WTC11 (cell line): ENCODE measurements around the gene CTTNBP2. TPM values are rescaled to one million over a fixed set of nuclear protein-coding genes. Genes with fewer than 3 reads are reported as not detected.

Source experiments
- ATAC-seq: fragments of 200-7000 bp; cut with Tn5 transposase; 2 replicates; pipeline ENCODE4 v1.10.0; 2021; ENCODE audit warnings: mild to moderate bottlenecking, moderate library complexity
- CTCF ChIA-PET: fragments of 300-600 bp; sonication (Branson Sonifier 250); formaldehyde crosslinking; loops from one replicate; lab custom pipeline; 2021; ENCODE audit warnings: antibody characterized with exemption; lab: Charles Lee
- POLR2A ChIA-PET: fragments of 350-600 bp; sonication (Branson Sonifier 250); formaldehyde crosslinking; loops from one replicate; lab custom pipeline; 2021; ENCODE audit warnings: antibody characterized with exemption; lab: Charles Lee
- DNase-seq: peaks from one replicate; pipeline ENCODE4 v3.0.0; 2021; ENCODE audit warnings: low spot score
- H3K27ac Mint-ChIP-seq: 2 replicates; pipeline ENCODE4 v1.8.0; 2021; ENCODE audit warnings: mixed read lengths
- H3K27me3 Mint-ChIP-seq: 2 replicates; pipeline ENCODE4 v1.8.0; 2021; ENCODE audit warnings: low read depth, mild to moderate bottlenecking, moderate library complexity, mixed read lengths
- H3K36me3 Mint-ChIP-seq: 2 replicates; pipeline ENCODE4 v1.8.0; 2021; ENCODE audit warnings: mixed read lengths
- H3K4me1 Mint-ChIP-seq: 2 replicates; pipeline ENCODE4 v1.8.0; 2022; ENCODE audit warnings: mixed read lengths
- H3K4me3 Mint-ChIP-seq: 2 replicates; pipeline ENCODE4 v1.8.0; 2021; ENCODE audit warnings: mild to moderate bottlenecking, moderate library complexity, mixed read lengths
- H3K9me3 Mint-ChIP-seq: 2 replicates; pipeline ENCODE4 v1.8.0; 2021; ENCODE audit warnings: mixed read lengths
- CREB1 ChIP-seq: sonication (generic); formaldehyde crosslinking; IDR thresholded peaks from 2 replicates; pipeline ENCODE4 v1.8.0; 2023; ENCODE audit warnings: mild to moderate bottlenecking, missing genetic modification reagents
- ELF4 ChIP-seq: sonication (generic); formaldehyde crosslinking; IDR thresholded peaks from 2 replicates; pipeline ENCODE4 v1.8.1; 2022; ENCODE audit warnings: low read depth, mild to moderate bottlenecking, moderate library complexity, missing genetic modification reagents
- FOXJ3 ChIP-seq: sonication (generic); formaldehyde crosslinking; IDR thresholded peaks from 2 replicates; pipeline ENCODE4 v1.9.0; 2021; ENCODE audit warnings: missing genetic modification reagents, mild to moderate bottlenecking, borderline replicate concordance
- GABPB1 ChIP-seq: sonication (generic); formaldehyde crosslinking; IDR thresholded peaks from 2 replicates; pipeline ENCODE4 v1.8.1; 2023; ENCODE audit warnings: mild to moderate bottlenecking, missing genetic modification reagents
- GRHL2 ChIP-seq: fragments of 250-450 bp; sonication (Bioruptor Pico); IDR thresholded peaks from 2 replicates; pipeline ENCODE4 v1.8.0; 2022; ENCODE audit warnings: mild to moderate bottlenecking, moderate library complexity; ENCODE audit not compliant: insufficient replicate concordance, severe bottlenecking
- KAT7 ChIP-seq: sonication (generic); formaldehyde crosslinking; IDR thresholded peaks from 2 replicates; pipeline ENCODE4 v1.8.1; 2023; ENCODE audit warnings: missing genetic modification reagents, mild to moderate bottlenecking, borderline replicate concordance
- MYBL2 ChIP-seq: sonication (generic); formaldehyde crosslinking; IDR thresholded peaks from 2 replicates; pipeline ENCODE4 v1.8.1; 2023; ENCODE audit warnings: mild to moderate bottlenecking, moderate library complexity, missing genetic modification reagents
- OVOL2 ChIP-seq: fragments of 250-450 bp; sonication (Bioruptor Pico); IDR thresholded peaks from 2 replicates; pipeline ENCODE4 v1.9.0; 2021; ENCODE audit warnings: mild to moderate bottlenecking, borderline replicate concordance
- TCF7 ChIP-seq: sonication (generic); formaldehyde crosslinking; IDR thresholded peaks from 2 replicates; pipeline ENCODE4 v1.8.0; 2022; ENCODE audit warnings: mild to moderate bottlenecking, low read depth, missing genetic modification reagents, moderate library complexity
- ZNF317 ChIP-seq: sonication (generic); formaldehyde crosslinking; IDR thresholded peaks from 2 replicates; pipeline ENCODE4 v1.8.1; 2023; ENCODE audit warnings: low read depth, mild to moderate bottlenecking, moderate library complexity, missing genetic modification reagents, borderline replicate concordance
- total RNA-seq: library from RNA; stranded (reverse); gene quantifications from 3 replicates; pipeline ENCODE4 v1.2.3, GENCODE V29; 2021
- TF ChIP-seq, protein P1 (sequence below): fragments of 200-600 bp; IDR thresholded peaks from 2 replicates; pipeline ENCODE4 v1.8.0; 2022; ENCODE audit warnings: antibody characterized with exemption
- TF ChIP-seq, protein P2 (sequence below): sonication (generic); formaldehyde crosslinking; IDR thresholded peaks from 2 replicates; pipeline ENCODE4 v1.8.1; 2023; ENCODE audit warnings: mild to moderate bottlenecking, missing genetic modification reagents, moderate library complexity
- TF ChIP-seq, protein P3 (sequence below): sonication (generic); formaldehyde crosslinking; IDR thresholded peaks from 2 replicates; pipeline ENCODE4 v1.8.1; 2023; ENCODE audit warnings: mild to moderate bottlenecking, moderate library complexity, missing genetic modification reagents
- TF ChIP-seq, protein P4 (sequence below): sonication (generic); formaldehyde crosslinking; IDR thresholded peaks from 2 replicates; pipeline ENCODE4 v1.8.1; 2023; ENCODE audit warnings: mild to moderate bottlenecking, missing genetic modification reagents, moderate library complexity
- TF ChIP-seq, protein P5 (sequence below): sonication (generic); formaldehyde crosslinking; IDR thresholded peaks from 2 replicates; pipeline ENCODE4 v1.8.1; 2022; ENCODE audit warnings: mild to moderate bottlenecking, missing genetic modification reagents, moderate library complexity, borderline replicate concordance
- TF ChIP-seq, protein P6 (sequence below): sonication (generic); formaldehyde crosslinking; IDR thresholded peaks from 2 replicates; pipeline ENCODE4 v1.8.1; 2022; ENCODE audit warnings: missing genetic modification reagents, borderline replicate concordance
- TF ChIP-seq, protein P7 (sequence below): sonication (generic); formaldehyde crosslinking; IDR thresholded peaks from 2 replicates; pipeline ENCODE4 v1.8.1; 2022; ENCODE audit warnings: low read depth, mild to moderate bottlenecking, moderate library complexity, missing genetic modification reagents, borderline replicate concordance
- TF ChIP-seq, protein P8 (sequence below): sonication (generic); formaldehyde crosslinking; IDR thresholded peaks from 2 replicates; pipeline ENCODE4 v1.8.0; 2022; ENCODE audit warnings: mild to moderate bottlenecking, missing genetic modification reagents

The CTTNBP2 gene
- total RNA-seq, 1 experiment from 2014 or later, result 22.1 TPM

DNA sequence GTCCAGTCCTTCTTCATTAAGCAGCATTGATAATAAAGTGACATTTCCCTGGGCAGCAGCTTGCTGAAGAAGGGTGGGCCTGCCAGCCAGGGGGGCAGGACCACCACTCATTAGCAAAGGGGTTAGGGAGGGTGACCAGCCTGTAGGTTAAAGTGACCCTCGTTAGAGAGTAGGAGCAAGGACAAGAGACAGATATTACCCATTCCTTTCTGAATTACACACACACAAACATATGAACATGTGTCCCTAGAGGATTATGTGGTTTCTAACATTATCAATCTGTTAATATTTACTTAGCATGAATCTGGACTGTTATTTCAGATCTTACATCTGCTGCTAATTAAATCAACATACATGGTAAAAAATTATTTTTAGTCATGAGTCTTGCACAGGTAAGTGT lies 88.9 kb downstream of the CTTNBP2 start:
- peaks cover 8% of the 10 kb centered on the region for H3K36me3 Mint-ChIP-seq
- ATAC-seq, result no peak
- DNase-seq, result no peak
- H3K4me1 Mint-ChIP-seq, result peaks cover 13% of the 10 kb centered on the region
- no peak overlapping the region for H3K4me3 Mint-ChIP-seq
- TF ChIP-seq TCF7 (CRISPR knock-in tag), result no peak
- POLR2A ChIA-PET, result no interaction called here
- no peaks in the 10 kb centered on the region for H3K9me3 Mint-ChIP-seq
- H3K27ac Mint-ChIP-seq, result no peak overlapping the region
- H3K27me3 Mint-ChIP-seq, result no peaks in the 10 kb centered on the region
- CTCF ChIA-PET, result no interaction called here

DNA sequence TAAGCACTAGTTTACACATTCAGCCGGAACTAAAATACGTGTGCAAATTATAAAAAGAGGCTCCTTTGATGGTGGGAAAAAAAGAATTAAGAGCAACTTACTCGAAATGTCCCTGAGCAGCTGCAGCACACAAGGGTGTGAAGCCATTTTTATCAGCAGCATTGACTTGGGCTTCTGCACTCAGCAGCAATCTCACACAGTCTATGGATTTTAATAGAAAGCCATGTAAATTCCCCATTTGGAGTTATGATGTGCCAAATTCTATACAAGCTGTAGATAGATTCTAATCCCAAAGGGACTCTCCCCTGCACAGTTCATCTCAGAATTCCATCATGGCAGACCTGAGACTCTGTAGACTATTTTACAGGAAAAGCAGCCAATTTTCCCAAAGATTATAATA lies 90.5 kb downstream of the CTTNBP2 start:
- H3K36me3 Mint-ChIP-seq, result peaks cover 8% of the 10 kb centered on the region
- H3K4me3 Mint-ChIP-seq, result no peak overlapping the region
- no peaks in the 10 kb centered on the region for H3K9me3 Mint-ChIP-seq
- peaks cover 13% of the 10 kb centered on the region for H3K4me1 Mint-ChIP-seq
- DNase-seq (no peak), ATAC-seq (no peak)
- no peak overlapping the region; the same call in 1 of the 2 replicates for H3K27ac Mint-ChIP-seq
- POLR2A ChIA-PET, result no interaction called here
- no peaks in the 10 kb centered on the region for H3K27me3 Mint-ChIP-seq
- CTCF ChIA-PET, result interaction anchor here (1.5 kb wide), 1 partner anchor 25 kb away, joined by 3 read pairs; no protein-coding TSS in a partner anchor
- TF ChIP-seq, protein P1, sequence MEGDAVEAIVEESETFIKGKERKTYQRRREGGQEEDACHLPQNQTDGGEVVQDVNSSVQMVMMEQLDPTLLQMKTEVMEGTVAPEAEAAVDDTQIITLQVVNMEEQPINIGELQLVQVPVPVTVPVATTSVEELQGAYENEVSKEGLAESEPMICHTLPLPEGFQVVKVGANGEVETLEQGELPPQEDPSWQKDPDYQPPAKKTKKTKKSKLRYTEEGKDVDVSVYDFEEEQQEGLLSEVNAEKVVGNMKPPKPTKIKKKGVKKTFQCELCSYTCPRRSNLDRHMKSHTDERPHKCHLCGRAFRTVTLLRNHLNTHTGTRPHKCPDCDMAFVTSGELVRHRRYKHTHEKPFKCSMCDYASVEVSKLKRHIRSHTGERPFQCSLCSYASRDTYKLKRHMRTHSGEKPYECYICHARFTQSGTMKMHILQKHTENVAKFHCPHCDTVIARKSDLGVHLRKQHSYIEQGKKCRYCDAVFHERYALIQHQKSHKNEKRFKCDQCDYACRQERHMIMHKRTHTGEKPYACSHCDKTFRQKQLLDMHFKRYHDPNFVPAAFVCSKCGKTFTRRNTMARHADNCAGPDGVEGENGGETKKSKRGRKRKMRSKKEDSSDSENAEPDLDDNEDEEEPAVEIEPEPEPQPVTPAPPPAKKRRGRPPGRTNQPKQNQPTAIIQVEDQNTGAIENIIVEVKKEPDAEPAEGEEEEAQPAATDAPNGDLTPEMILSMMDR, result no peak
- TF ChIP-seq, protein P2, sequence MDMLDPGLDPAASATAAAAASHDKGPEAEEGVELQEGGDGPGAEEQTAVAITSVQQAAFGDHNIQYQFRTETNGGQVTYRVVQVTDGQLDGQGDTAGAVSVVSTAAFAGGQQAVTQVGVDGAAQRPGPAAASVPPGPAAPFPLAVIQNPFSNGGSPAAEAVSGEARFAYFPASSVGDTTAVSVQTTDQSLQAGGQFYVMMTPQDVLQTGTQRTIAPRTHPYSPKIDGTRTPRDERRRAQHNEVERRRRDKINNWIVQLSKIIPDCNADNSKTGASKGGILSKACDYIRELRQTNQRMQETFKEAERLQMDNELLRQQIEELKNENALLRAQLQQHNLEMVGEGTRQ (CRISPR knock-in tag), result no peak
- TF ChIP-seq FOXJ3 (CRISPR knock-in tag) (no peak), KAT7 (CRISPR knock-in tag) (no peak), MYBL2 (CRISPR knock-in tag) (no peak), ELF4 (CRISPR knock-in tag) (no peak), CREB1 (CRISPR knock-in tag) (no peak), GRHL2 (CRISPR knock-in tag) (no peak), ZNF317 (CRISPR knock-in tag) (no peak), GABPB1 (CRISPR knock-in tag) (no peak), OVOL2 (CRISPR knock-in tag) (no peak)
- TF ChIP-seq, protein P3, sequence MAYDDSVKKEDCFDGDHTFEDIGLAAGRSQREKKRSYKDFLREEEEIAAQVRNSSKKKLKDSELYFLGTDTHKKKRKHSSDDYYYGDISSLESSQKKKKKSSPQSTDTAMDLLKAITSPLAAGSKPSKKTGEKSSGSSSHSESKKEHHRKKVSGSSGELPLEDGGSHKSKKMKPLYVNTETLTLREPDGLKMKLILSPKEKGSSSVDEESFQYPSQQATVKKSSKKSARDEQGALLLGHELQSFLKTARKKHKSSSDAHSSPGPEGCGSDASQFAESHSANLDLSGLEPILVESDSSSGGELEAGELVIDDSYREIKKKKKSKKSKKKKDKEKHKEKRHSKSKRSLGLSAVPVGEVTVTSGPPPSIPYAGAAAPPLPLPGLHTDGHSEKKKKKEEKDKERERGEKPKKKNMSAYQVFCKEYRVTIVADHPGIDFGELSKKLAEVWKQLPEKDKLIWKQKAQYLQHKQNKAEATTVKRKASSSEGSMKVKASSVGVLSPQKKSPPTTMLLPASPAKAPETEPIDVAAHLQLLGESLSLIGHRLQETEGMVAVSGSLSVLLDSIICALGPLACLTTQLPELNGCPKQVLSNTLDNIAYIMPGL (CRISPR knock-in tag), result no peak
- TF ChIP-seq, protein P4, sequence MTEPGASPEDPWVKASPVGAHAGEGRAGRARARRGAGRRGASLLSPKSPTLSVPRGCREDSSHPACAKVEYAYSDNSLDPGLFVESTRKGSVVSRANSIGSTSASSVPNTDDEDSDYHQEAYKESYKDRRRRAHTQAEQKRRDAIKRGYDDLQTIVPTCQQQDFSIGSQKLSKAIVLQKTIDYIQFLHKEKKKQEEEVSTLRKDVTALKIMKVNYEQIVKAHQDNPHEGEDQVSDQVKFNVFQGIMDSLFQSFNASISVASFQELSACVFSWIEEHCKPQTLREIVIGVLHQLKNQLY (CRISPR knock-in tag), result no peak
- TF ChIP-seq, protein P5, sequence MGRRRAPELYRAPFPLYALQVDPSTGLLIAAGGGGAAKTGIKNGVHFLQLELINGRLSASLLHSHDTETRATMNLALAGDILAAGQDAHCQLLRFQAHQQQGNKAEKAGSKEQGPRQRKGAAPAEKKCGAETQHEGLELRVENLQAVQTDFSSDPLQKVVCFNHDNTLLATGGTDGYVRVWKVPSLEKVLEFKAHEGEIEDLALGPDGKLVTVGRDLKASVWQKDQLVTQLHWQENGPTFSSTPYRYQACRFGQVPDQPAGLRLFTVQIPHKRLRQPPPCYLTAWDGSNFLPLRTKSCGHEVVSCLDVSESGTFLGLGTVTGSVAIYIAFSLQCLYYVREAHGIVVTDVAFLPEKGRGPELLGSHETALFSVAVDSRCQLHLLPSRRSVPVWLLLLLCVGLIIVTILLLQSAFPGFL, result no peak
- TF ChIP-seq, protein P6, sequence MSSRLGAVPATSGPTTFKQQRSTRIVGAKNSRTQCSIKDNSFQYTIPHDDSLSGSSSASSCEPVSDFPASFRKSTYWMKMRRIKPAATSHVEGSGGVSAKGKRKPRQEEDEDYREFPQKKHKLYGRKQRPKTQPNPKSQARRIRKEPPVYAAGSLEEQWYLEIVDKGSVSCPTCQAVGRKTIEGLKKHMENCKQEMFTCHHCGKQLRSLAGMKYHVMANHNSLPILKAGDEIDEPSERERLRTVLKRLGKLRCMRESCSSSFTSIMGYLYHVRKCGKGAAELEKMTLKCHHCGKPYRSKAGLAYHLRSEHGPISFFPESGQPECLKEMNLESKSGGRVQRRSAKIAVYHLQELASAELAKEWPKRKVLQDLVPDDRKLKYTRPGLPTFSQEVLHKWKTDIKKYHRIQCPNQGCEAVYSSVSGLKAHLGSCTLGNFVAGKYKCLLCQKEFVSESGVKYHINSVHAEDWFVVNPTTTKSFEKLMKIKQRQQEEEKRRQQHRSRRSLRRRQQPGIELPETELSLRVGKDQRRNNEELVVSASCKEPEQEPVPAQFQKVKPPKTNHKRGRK (CRISPR knock-in tag), result no peak
- TF ChIP-seq, protein P7, sequence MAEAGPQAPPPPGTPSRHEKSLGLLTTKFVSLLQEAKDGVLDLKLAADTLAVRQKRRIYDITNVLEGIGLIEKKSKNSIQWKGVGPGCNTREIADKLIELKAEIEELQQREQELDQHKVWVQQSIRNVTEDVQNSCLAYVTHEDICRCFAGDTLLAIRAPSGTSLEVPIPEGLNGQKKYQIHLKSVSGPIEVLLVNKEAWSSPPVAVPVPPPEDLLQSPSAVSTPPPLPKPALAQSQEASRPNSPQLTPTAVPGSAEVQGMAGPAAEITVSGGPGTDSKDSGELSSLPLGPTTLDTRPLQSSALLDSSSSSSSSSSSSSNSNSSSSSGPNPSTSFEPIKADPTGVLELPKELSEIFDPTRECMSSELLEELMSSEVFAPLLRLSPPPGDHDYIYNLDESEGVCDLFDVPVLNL (CRISPR knock-in tag), result no peak
- TF ChIP-seq, protein P8, sequence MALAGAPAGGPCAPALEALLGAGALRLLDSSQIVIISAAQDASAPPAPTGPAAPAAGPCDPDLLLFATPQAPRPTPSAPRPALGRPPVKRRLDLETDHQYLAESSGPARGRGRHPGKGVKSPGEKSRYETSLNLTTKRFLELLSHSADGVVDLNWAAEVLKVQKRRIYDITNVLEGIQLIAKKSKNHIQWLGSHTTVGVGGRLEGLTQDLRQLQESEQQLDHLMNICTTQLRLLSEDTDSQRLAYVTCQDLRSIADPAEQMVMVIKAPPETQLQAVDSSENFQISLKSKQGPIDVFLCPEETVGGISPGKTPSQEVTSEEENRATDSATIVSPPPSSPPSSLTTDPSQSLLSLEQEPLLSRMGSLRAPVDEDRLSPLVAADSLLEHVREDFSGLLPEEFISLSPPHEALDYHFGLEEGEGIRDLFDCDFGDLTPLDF, result no peak
- TF ChIP-seq, all 79 proteins: peak for 0
